ENCODE results near the gene ACTRT2. TPM values are rescaled to one million over a fixed set of nuclear protein-coding genes. Genes with fewer than 3 reads are reported as not detected.

The ACTRT2 gene
- total and polyA plus RNA-seq, 2 experiments from 2014 or later: not detected

DNA sequence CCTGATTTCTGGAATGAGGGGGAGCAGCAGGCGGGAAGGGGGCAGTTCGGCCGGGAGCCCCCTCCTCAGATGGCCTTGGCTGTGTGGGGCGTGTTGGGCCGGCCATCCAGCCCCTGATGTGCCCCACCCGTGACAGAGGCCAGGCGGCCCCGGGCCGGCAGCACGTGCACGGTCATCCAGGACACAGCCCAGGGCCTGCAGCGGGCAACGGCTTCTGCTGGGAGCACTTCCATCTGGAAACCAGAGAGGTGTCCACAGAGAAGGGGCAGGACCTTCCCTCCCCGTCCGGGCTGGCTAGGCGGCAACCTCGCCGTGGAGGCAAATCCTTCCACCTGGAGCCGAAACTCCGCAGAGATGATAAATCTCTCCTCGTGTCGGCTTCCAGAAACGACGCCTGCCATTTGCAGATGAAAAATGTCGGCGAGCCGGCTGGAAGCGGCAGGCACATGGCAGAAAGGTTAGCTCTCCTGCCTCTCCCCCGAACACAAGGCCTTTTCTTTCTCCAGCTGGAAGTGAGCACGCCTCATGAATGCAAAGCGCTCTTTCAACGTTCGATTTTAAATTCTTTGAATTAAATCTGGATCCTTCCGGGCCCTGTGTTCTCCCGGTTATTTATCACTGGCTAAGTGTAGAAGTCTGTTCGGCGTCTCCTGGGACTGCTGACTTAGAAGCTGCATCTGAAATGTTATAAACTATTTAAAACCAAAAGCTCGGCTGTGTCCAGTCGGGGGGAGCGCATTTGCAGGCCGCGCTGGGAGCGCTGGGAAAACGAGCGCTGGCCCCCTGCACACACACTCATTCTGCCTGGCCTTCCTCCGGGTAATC is 9.4 kb upstream of the ACTRT2 start (continued):
- TF ChIP-seq, protein P1, sequence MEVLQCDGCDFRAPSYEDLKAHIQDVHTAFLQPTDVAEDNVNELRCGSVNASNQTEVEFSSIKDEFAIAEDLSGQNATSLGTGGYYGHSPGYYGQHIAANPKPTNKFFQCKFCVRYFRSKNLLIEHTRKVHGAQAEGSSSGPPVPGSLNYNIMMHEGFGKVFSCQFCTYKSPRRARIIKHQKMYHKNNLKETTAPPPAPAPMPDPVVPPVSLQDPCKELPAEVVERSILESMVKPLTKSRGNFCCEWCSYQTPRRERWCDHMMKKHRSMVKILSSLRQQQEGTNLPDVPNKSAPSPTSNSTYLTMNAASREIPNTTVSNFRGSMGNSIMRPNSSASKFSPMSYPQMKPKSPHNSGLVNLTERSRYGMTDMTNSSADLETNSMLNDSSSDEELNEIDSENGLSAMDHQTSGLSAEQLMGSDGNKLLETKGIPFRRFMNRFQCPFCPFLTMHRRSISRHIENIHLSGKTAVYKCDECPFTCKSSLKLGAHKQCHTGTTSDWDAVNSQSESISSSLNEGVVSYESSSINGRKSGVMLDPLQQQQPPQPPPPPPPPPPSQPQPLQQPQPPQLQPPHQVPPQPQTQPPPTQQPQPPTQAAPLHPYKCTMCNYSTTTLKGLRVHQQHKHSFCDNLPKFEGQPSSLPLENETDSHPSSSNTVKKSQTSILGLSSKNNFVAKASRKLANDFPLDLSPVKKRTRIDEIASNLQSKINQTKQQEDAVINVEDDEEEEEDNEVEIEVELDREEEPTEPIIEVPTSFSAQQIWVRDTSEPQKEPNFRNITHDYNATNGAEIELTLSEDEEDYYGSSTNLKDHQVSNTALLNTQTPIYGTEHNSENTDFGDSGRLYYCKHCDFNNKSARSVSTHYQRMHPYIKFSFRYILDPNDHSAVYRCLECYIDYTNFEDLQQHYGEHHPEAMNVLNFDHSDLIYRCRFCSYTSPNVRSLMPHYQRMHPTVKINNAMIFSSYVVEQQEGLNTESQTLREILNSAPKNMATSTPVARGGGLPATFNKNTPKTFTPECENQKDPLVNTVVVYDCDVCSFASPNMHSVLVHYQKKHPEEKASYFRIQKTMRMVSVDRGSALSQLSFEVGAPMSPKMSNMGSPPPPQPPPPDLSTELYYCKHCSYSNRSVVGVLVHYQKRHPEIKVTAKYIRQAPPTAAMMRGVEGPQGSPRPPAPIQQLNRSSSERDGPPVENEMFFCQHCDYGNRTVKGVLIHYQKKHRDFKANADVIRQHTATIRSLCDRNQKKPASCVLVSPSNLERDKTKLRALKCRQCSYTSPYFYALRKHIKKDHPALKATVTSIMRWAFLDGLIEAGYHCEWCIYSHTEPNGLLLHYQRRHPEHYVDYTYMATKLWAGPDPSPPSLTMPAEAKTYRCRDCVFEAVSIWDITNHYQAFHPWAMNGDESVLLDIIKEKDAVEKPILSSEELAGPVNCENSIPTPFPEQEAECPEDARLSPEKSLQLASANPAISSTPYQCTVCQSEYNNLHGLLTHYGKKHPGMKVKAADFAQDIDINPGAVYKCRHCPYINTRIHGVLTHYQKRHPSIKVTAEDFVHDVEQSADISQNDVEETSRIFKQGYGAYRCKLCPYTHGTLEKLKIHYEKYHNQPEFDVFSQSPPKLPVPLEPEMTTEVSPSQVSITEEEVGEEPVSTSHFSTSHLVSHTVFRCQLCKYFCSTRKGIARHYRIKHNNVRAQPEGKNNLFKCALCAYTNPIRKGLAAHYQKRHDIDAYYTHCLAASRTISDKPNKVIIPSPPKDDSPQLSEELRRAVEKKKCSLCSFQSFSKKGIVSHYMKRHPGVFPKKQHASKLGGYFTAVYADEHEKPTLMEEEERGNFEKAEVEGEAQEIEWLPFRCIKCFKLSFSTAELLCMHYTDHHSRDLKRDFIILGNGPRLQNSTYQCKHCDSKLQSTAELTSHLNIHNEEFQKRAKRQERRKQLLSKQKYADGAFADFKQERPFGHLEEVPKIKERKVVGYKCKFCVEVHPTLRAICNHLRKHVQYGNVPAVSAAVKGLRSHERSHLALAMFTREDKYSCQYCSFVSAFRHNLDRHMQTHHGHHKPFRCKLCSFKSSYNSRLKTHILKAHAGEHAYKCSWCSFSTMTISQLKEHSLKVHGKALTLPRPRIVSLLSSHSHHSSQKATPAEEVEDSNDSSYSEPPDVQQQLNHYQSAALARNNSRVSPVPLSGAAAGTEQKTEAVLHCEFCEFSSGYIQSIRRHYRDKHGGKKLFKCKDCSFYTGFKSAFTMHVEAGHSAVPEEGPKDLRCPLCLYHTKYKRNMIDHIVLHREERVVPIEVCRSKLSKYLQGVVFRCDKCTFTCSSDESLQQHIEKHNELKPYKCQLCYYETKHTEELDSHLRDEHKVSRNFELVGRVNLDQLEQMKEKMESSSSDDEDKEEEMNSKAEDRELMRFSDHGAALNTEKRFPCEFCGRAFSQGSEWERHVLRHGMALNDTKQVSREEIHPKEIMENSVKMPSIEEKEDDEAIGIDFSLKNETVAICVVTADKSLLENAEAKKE (CRISPR knock-in tag; IDR thresholded peaks at IDR 0.05): no peak
- no peak for TF ChIP-seq STAT1 (IDR thresholded peaks at IDR 0.05; ENCODE audit: unreplicated experiment)

DNA sequence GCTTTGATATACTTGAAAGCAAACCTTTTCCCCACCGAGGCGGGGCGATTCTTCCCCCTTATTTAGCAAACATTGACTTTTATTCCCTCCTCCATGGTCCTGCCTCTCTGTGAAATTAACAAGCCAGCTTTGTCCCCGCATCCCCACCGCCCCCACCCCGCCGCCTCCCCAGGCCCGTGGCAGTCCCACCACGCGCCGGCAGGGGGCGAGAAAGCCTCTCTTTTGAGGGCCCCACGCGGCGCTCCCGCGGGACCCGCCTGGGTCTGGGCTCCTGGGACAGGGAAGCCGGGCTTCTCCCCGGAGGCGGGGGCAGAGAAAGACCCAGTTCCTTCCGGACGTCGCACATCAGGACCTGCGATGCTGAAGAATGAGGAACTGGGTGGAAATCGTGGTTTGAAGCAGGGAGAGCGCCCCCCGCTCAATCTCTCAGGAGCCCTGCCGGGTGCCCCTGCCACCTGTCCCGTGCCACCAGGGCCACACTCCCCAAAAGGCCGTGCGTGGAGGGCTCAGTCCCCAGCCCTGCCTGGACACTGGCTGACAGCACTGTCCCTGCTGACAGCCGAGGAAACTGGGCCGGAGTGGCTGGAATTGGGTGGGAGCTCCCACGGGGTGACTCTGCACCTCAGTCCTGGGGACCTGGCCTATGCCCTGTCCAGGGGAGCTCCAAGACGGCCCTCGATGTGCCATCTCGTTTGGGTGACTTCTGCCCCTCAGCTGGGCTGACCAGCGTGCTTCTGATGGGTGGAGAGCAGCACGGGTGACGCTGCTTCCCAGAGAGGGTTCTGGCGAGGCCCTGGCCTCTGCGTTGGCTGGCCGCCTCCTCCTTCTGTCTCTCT is 8.6 kb upstream of the ACTRT2 start:
- Histone ChIP-seq H4K20me1 (replicated peaks; ENCODE audit: insufficient read depth) (no peaks in the 10 kb centered on the region), H3K27me3 (ENCODE audit: insufficient read depth) (no peaks in the 10 kb centered on the region), H3K4me2 (no peak overlapping the region), H3K4me3 (no peak overlapping the region), H3K36me3 (ENCODE audit: insufficient read depth) (no peaks in the 10 kb centered on the region), H3K27ac (ENCODE audit: low read depth) (no peak overlapping the region), H3K79me2 (replicated peaks; ENCODE audit: insufficient read depth) (no peaks in the 10 kb centered on the region), H3K4me1 (ENCODE audit: insufficient read depth) (peaks cover 4% of the 10 kb centered on the region; the same call in 1 of the 2 replicates), H3K9me2 (ENCODE audit: insufficient read depth) (no peaks in the 10 kb centered on the region), H3F3A (replicated peaks; ENCODE audit: low read depth) (no peaks in the 10 kb centered on the region), H2AFZ (peak overlapping the region; percentile 78)
- peaks cover 17% of the 10 kb centered on the region; the same call in 2 of the 3 replicates for H3K4me1 Mint-ChIP-seq
- peaks cover 10% of the 10 kb centered on the region for H3K27me3 Mint-ChIP-seq (ENCODE audit: insufficient read depth, low read depth, poor library complexity)
- H3K27ac Mint-ChIP-seq: no peak overlapping the region
- peak; percentile 80 for ATAC-seq
- peak; percentile 79 for DNase-seq (ENCODE audit: low spot score)
- TF ChIP-seq, protein P2, sequence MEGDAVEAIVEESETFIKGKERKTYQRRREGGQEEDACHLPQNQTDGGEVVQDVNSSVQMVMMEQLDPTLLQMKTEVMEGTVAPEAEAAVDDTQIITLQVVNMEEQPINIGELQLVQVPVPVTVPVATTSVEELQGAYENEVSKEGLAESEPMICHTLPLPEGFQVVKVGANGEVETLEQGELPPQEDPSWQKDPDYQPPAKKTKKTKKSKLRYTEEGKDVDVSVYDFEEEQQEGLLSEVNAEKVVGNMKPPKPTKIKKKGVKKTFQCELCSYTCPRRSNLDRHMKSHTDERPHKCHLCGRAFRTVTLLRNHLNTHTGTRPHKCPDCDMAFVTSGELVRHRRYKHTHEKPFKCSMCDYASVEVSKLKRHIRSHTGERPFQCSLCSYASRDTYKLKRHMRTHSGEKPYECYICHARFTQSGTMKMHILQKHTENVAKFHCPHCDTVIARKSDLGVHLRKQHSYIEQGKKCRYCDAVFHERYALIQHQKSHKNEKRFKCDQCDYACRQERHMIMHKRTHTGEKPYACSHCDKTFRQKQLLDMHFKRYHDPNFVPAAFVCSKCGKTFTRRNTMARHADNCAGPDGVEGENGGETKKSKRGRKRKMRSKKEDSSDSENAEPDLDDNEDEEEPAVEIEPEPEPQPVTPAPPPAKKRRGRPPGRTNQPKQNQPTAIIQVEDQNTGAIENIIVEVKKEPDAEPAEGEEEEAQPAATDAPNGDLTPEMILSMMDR (conservative IDR thresholded peaks at IDR 0.05; ENCODE audit: low read depth in 2 of 2): peak; percentile 47 to 66
- TF ChIP-seq EZH2 (IDR thresholded peaks at IDR 0.05; ENCODE audit: low read depth, unreplicated experiment) (no peak), STAT1 (IDR thresholded peaks at IDR 0.05; ENCODE audit: unreplicated experiment) (no peak), NANOG (IDR thresholded peaks at IDR 0.05; ENCODE audit: borderline replicate concordance) (no peak), POLR2AphosphoS5 (IDR thresholded peaks at IDR 0.05; ENCODE audit: low read depth) (no peak), CREB1 (CRISPR knock-in tag; IDR thresholded peaks at IDR 0.05; ENCODE audit: low read depth) (no peak)
- peaks cover 35% of the 10 kb centered on the region for H3K9me3 Mint-ChIP-seq
- no peak overlapping the region for H3K4me3 Mint-ChIP-seq
- peaks cover 8% of the 10 kb centered on the region for H3K36me3 Mint-ChIP-seq (ENCODE audit: low read depth)

Data from GM23338 (cell line).